Measurements from ENCODE around the gene VSTM2B. TPM values are rescaled to one million over a fixed set of nuclear protein-coding genes. Genes with fewer than 3 reads are reported as not detected.

The VSTM2B gene
- total and polyA plus RNA-seq, 4 donors = not detected

DNA sequence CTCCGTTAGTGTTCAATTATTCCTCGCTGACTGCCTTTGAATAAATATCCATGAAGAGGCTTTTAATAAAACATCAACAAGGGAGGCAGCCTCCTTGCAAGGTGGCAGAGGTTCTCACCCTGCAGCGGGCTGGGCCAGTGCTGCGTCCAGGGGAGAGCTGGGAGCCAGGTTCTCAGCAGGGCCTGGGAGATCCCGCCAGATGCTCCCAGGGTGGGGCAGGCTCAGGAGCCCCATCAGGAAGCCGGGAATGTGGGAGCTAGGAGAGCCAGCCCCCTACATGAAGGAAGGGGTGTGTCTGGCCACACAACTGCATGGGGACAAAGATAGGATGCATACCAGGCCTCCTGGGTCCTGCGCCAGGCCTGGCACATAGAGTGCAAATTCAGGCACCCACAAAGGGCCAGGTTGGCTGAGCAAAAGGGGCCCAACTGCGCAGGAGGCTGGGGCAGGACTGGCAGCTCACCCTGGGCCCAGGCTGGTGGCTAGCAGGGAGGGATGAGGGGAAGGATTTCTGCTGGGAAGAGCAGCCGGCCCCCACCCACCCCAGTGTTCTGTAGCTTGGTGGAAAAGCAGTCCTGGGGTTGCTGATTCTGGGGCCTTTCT lies 22.8 kb downstream of the VSTM2B start:
- no peak overlapping the region for H3K9ac ChIP-seq (ENCODE audit: low read depth in 1 of 2, low read length in 2 of 2)
- no peaks in the 10 kb centered on the region for H3K36me3 ChIP-seq (ENCODE audit: control insufficient read depth in 4 of 4, insufficient read depth in 3 of 4, low read depth in 1 of 4, low read length in 3 of 4)
- TF ChIP-seq JUND (IDR thresholded peaks at IDR 0.05) (no peak), GABPA (IDR thresholded peaks at IDR 0.05 in 1 of 2, conservative IDR thresholded peaks at IDR 0.05 in 1 of 2) (no peak), FOXA1 (IDR thresholded peaks at IDR 0.05) (no peak), YY1 (IDR thresholded peaks at IDR 0.05) (no peak), SP1 (IDR thresholded peaks at IDR 0.05) (no peak), HNF4G (IDR thresholded peaks at IDR 0.05) (no peak), TAF1 (conservative IDR thresholded peaks at IDR 0.05) (no peak), NR2F2 (IDR thresholded peaks at IDR 0.05) (no peak)
- TF ChIP-seq, protein P1, sequence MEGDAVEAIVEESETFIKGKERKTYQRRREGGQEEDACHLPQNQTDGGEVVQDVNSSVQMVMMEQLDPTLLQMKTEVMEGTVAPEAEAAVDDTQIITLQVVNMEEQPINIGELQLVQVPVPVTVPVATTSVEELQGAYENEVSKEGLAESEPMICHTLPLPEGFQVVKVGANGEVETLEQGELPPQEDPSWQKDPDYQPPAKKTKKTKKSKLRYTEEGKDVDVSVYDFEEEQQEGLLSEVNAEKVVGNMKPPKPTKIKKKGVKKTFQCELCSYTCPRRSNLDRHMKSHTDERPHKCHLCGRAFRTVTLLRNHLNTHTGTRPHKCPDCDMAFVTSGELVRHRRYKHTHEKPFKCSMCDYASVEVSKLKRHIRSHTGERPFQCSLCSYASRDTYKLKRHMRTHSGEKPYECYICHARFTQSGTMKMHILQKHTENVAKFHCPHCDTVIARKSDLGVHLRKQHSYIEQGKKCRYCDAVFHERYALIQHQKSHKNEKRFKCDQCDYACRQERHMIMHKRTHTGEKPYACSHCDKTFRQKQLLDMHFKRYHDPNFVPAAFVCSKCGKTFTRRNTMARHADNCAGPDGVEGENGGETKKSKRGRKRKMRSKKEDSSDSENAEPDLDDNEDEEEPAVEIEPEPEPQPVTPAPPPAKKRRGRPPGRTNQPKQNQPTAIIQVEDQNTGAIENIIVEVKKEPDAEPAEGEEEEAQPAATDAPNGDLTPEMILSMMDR (IDR thresholded peaks at IDR 0.05; ENCODE audit: low read depth, low read length, missing input control) = no peak
- TF ChIP-seq, protein P2, sequence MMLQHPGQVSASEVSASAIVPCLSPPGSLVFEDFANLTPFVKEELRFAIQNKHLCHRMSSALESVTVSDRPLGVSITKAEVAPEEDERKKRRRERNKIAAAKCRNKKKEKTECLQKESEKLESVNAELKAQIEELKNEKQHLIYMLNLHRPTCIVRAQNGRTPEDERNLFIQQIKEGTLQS (IDR thresholded peaks at IDR 0.05) = no peak
- no peak overlapping the region for H3K4me3 ChIP-seq (ENCODE audit: low read depth in 1 of 3, low read length in 3 of 3)
- DNase-seq (ENCODE audit: low spot score) = no peak
- H3K9me3 ChIP-seq (ENCODE audit: control insufficient read depth in 4 of 4, low read length in 3 of 4) = no peaks in the 10 kb centered on the region
- 75% methylated on average over 9 of the region's 9 CpGs for WGBS
- H3K4me1 ChIP-seq (ENCODE audit: control insufficient read depth in 4 of 4, insufficient read depth in 4 of 4, low read length in 3 of 4) = no peaks in the 10 kb centered on the region
- H3K27ac ChIP-seq (ENCODE audit: low read depth in 1 of 2, low read length in 2 of 2) = no peak overlapping the region
- H3K27me3 ChIP-seq (ENCODE audit: control insufficient read depth in 4 of 4, insufficient read depth in 4 of 4, low read length in 3 of 4) = no peaks in the 10 kb centered on the region

DNA sequence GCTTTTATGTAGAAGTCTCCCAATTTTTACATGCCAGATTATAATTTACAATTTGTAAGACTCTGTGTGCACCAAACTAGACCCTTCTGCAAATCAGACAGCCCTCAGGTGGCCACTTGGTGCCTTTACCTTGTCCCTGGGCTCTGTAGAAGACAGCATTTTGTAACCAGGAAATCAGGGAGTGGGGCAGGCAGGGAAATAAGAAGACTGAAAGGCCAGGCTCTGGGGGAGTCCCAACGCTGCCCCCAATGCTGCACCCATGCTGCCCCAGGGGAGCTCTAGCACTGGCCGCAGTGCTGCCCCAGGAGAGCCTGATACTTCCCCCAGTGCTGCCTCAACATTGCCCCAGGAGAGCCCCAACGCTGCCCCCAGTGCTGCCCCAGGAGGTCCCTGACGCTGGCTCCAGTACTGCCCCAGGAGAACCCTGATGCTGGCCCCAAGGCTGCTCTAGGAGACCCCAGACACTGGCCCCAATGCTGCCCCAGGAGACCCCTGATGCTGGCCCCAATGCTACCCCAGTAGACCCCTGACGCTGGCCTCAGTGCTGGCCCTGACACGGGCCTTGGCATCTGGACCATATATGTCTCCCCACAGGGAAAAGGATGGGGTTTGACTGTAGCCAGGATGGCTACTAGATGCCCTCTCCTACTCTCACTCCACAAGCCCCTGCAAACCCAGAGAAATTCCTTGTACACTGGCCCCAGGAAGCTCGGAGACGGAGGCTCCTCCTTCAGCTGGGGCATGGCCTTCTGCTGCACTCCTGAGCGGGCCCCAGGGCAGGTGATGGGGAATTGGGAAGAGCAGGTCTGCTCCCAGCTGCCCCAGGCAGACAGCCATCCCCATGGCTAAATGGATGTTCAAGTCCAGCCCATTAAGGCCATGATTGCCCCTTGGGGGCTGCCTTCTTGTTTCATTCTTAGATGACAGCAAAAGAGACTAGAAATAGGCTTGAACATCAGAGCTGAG lies 23.6 kb downstream of the VSTM2B start:
- Histone ChIP-seq H3K27ac (ENCODE audit: low read depth in 1 of 2, low read length in 2 of 2) (no peak overlapping the region), H3K36me3 (ENCODE audit: control insufficient read depth in 4 of 4, insufficient read depth in 3 of 4, low read depth in 1 of 4, low read length in 3 of 4) (no peaks in the 10 kb centered on the region), H3K9ac (ENCODE audit: low read depth in 1 of 2, low read length in 2 of 2) (no peak overlapping the region), H3K4me3 (ENCODE audit: low read depth in 1 of 3, low read length in 3 of 3) (no peak overlapping the region), H3K4me1 (ENCODE audit: control insufficient read depth in 4 of 4, insufficient read depth in 4 of 4, low read length in 3 of 4) (no peaks in the 10 kb centered on the region), H3K9me3 (ENCODE audit: control insufficient read depth in 4 of 4, low read length in 3 of 4) (no peaks in the 10 kb centered on the region), H3K27me3 (ENCODE audit: control insufficient read depth in 4 of 4, insufficient read depth in 4 of 4, low read length in 3 of 4) (no peaks in the 10 kb centered on the region)
- TF ChIP-seq, protein P2 (IDR thresholded peaks at IDR 0.05) = no peak
- TF ChIP-seq RAD21 (IDR thresholded peaks at IDR 0.05) (no peak), NR2F2 (IDR thresholded peaks at IDR 0.05) (no peak)
- WGBS = 74% methylated on average over 9 of the region's 9 CpGs
- DNase-seq (ENCODE audit: low spot score) = no peak

DNA sequence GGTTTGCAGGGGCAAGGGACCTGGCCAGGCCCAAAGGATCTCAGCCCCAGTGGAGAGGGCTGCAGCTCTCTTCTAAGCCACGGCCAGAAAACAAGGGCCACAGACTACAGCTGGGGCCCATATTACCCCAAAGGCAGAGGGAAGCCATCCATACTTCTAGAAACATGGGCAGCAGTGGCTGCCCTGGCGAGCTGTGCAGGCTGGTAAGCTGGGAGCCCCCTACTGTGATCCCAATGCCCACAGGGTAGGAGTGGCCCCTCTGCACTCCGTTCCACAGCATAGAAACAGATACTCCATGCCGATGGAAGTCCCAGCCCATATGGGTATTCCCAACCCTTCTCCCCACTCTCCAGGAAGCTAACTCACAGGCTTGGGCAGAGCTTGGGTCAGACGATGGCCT lies 25.1 kb downstream of the VSTM2B start:
- H3K9ac ChIP-seq (ENCODE audit: low read depth in 1 of 2, low read length in 2 of 2) = no peak overlapping the region
- H3K9me3 ChIP-seq (ENCODE audit: control insufficient read depth in 4 of 4, low read length in 3 of 4) = no peaks in the 10 kb centered on the region
- no peaks in the 10 kb centered on the region for H3K4me1 ChIP-seq (ENCODE audit: control insufficient read depth in 4 of 4, insufficient read depth in 4 of 4, low read length in 3 of 4)
- 66% methylated on average over 5 of the region's 5 CpGs for WGBS
- H3K36me3 ChIP-seq (ENCODE audit: control insufficient read depth in 4 of 4, insufficient read depth in 3 of 4, low read depth in 1 of 4, low read length in 3 of 4) = no peaks in the 10 kb centered on the region
- DNase-seq (ENCODE audit: low spot score) = no peak
- no peak overlapping the region for H3K4me3 ChIP-seq (ENCODE audit: low read depth in 1 of 3, low read length in 3 of 3)
- no peak overlapping the region for H3K27ac ChIP-seq (ENCODE audit: low read depth in 1 of 2, low read length in 2 of 2)
- no peaks in the 10 kb centered on the region for H3K27me3 ChIP-seq (ENCODE audit: control insufficient read depth in 4 of 4, insufficient read depth in 4 of 4, low read length in 3 of 4)
- TF ChIP-seq, protein P2 (IDR thresholded peaks at IDR 0.05) = no peak
- TF ChIP-seq RAD21 (IDR thresholded peaks at IDR 0.05) (no peak), EGR1 (IDR thresholded peaks at IDR 0.05; ENCODE audit: low read depth in 2 of 2) (no peak), HNF4G (IDR thresholded peaks at IDR 0.05) (no peak), YY1 (IDR thresholded peaks at IDR 0.05) (no peak), HNF4A (conservative IDR thresholded peaks at IDR 0.05) (no peak), SP1 (IDR thresholded peaks at IDR 0.05) (no peak), RXRA (IDR thresholded peaks at IDR 0.05) (no peak), NR2F2 (IDR thresholded peaks at IDR 0.05) (no peak)
- TF ChIP-seq, protein P3, sequence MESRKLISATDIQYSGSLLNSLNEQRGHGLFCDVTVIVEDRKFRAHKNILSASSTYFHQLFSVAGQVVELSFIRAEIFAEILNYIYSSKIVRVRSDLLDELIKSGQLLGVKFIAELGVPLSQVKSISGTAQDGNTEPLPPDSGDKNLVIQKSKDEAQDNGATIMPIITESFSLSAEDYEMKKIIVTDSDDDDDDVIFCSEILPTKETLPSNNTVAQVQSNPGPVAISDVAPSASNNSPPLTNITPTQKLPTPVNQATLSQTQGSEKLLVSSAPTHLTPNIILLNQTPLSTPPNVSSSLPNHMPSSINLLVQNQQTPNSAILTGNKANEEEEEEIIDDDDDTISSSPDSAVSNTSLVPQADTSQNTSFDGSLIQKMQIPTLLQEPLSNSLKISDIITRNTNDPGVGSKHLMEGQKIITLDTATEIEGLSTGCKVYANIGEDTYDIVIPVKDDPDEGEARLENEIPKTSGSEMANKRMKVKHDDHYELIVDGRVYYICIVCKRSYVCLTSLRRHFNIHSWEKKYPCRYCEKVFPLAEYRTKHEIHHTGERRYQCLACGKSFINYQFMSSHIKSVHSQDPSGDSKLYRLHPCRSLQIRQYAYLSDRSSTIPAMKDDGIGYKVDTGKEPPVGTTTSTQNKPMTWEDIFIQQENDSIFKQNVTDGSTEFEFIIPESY (IDR thresholded peaks at IDR 0.05) = no peak
- TF ChIP-seq, protein P4, sequence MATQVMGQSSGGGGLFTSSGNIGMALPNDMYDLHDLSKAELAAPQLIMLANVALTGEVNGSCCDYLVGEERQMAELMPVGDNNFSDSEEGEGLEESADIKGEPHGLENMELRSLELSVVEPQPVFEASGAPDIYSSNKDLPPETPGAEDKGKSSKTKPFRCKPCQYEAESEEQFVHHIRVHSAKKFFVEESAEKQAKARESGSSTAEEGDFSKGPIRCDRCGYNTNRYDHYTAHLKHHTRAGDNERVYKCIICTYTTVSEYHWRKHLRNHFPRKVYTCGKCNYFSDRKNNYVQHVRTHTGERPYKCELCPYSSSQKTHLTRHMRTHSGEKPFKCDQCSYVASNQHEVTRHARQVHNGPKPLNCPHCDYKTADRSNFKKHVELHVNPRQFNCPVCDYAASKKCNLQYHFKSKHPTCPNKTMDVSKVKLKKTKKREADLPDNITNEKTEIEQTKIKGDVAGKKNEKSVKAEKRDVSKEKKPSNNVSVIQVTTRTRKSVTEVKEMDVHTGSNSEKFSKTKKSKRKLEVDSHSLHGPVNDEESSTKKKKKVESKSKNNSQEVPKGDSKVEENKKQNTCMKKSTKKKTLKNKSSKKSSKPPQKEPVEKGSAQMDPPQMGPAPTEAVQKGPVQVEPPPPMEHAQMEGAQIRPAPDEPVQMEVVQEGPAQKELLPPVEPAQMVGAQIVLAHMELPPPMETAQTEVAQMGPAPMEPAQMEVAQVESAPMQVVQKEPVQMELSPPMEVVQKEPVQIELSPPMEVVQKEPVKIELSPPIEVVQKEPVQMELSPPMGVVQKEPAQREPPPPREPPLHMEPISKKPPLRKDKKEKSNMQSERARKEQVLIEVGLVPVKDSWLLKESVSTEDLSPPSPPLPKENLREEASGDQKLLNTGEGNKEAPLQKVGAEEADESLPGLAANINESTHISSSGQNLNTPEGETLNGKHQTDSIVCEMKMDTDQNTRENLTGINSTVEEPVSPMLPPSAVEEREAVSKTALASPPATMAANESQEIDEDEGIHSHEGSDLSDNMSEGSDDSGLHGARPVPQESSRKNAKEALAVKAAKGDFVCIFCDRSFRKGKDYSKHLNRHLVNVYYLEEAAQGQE (IDR thresholded peaks at IDR 0.05) = no peak
